HUES48 (cell line): ENCODE data around the gene PODNL1.

Experiments used
- H3K27ac ChIP-seq: one replicate; pipeline ENCODE4 v1.7.0; 2013; ENCODE audit warnings: low read depth, low read length, inconsistent platforms
- H3K27me3 ChIP-seq: 2 replicates; pipeline ENCODE4 v1.6.1; 2013; ENCODE audit warnings: mild to moderate bottlenecking, low read length; ENCODE audit not compliant: control insufficient read depth, insufficient read depth
- H3K36me3 ChIP-seq: 2 replicates; pipeline ENCODE4 v1.6.1; 2013; ENCODE audit warnings: low read length; ENCODE audit not compliant: control insufficient read depth, insufficient read depth
- H3K4me1 ChIP-seq: 2 replicates; pipeline ENCODE4 v1.6.1; 2013; ENCODE audit warnings: mild to moderate bottlenecking, low read length; ENCODE audit not compliant: control insufficient read depth, insufficient read depth
- H3K4me3 ChIP-seq: 2 replicates; pipeline ENCODE4 v1.5.1; 2013; ENCODE audit warnings: mild to moderate bottlenecking, low read depth, low read length
- H3K9ac ChIP-seq: 2 replicates; pipeline ENCODE4 v1.6.1; 2013; ENCODE audit warnings: mild to moderate bottlenecking, low read depth, low read length, moderate library complexity
- H3K9me3 ChIP-seq: 2 replicates; pipeline ENCODE4 v1.6.1; 2013; ENCODE audit warnings: low read length; ENCODE audit not compliant: control insufficient read depth, insufficient read depth

PODNL1 gene

GRCh38 chr19:13955662-13956364 lies 17.6 kb upstream of the PODNL1 start:
- peaks cover 69% of the 10 kb centered on the region for H3K36me3 ChIP-seq
- no peaks in the 10 kb centered on the region for H3K9me3 ChIP-seq
- H3K27ac ChIP-seq, result no peak overlapping the region
- H3K27me3 ChIP-seq, result no peaks in the 10 kb centered on the region
- peaks cover 4% of the 10 kb centered on the region; the same call in 1 of the 2 replicates for H3K4me1 ChIP-seq
- H3K9ac ChIP-seq, result no peak overlapping the region
- no peak overlapping the region for H3K4me3 ChIP-seq

GRCh38 chr19:13954185-13954584 lies 16.0 kb upstream of the PODNL1 start:
- Histone ChIP-seq H3K9ac (no peak overlapping the region), H3K4me3 (no peak overlapping the region), H3K9me3 (no peaks in the 10 kb centered on the region), H3K36me3 (peaks cover 52% of the 10 kb centered on the region), H3K4me1 (peaks cover 4% of the 10 kb centered on the region; the same call in 1 of the 2 replicates), H3K27ac (no peak overlapping the region), H3K27me3 (no peaks in the 10 kb centered on the region)

- peak overlapping the region; percentile 65 for H3K27ac ChIP-seq
- H3K9me3 ChIP-seq, result no peaks in the 10 kb centered on the region
- peak overlapping the region; percentile 77 for H3K4me3 ChIP-seq
- peaks cover 42% of the 10 kb centered on the region for H3K36me3 ChIP-seq
- no peaks in the 10 kb centered on the region for H3K27me3 ChIP-seq
- H3K4me1 ChIP-seq, result peaks cover 4% of the 10 kb centered on the region; the same call in 1 of the 2 replicates
- H3K9ac ChIP-seq, result peak overlapping the region; percentile 10; the same call in 1 of the 2 replicates
Measured at GRCh38 chr19:13952931-13953531, 14.8 kb upstream of the PODNL1 start.

GRCh38 chr19:13952154-13952930 lies 14.1 kb upstream of the PODNL1 start, which contains the start of gene DCAF15:
DCAF15 (plus strand) TSS chr19:13952509; CDS start chr19:13952513, 4 bp downstream.
- Histone ChIP-seq H3K36me3 (peaks cover 35% of the 10 kb centered on the region), H3K27ac (peak within 1 kb of the TSS; percentile 92), H3K27me3 (no peaks in the 10 kb centered on the region), H3K9ac (peak within 1 kb of the TSS; percentile 86; the same call in 1 of the 2 replicates), H3K4me1 (peaks cover 4% of the 10 kb centered on the region; the same call in 1 of the 2 replicates), H3K9me3 (no peaks in the 10 kb centered on the region), H3K4me3 (peak within 1 kb of the TSS; percentile 77)

GRCh38 chr19:13951799-13952153 lies 13.6 kb upstream of the PODNL1 start:
- Histone ChIP-seq H3K27ac (no peak overlapping the region), H3K4me1 (peaks cover 4% of the 10 kb centered on the region; the same call in 1 of the 2 replicates), H3K9me3 (no peaks in the 10 kb centered on the region), H3K27me3 (no peaks in the 10 kb centered on the region), H3K9ac (no peak overlapping the region), H3K4me3 (peak overlapping the region; percentile 55), H3K36me3 (peaks cover 30% of the 10 kb centered on the region)

GRCh38 chr19:13951043-13951442 lies 12.8 kb upstream of the PODNL1 start:
- Histone ChIP-seq H3K27ac (no peak overlapping the region), H3K9ac (no peak overlapping the region), H3K9me3 (no peaks in the 10 kb centered on the region), H3K4me3 (no peak overlapping the region), H3K36me3 (peaks cover 22% of the 10 kb centered on the region), H3K4me1 (peaks cover 4% of the 10 kb centered on the region; the same call in 1 of the 2 replicates), H3K27me3 (no peaks in the 10 kb centered on the region)

GRCh38 chr19:13946414-13946813 lies 8.2 kb upstream of the PODNL1 start:
- Histone ChIP-seq H3K27me3 (no peaks in the 10 kb centered on the region), H3K27ac (no peak overlapping the region), H3K4me3 (no peak overlapping the region), H3K4me1 (no peaks in the 10 kb centered on the region), H3K9ac (no peak overlapping the region), H3K9me3 (no peaks in the 10 kb centered on the region), H3K36me3 (no peaks in the 10 kb centered on the region)

- H3K27ac ChIP-seq, result no peak overlapping the region
- H3K9ac ChIP-seq, result no peak overlapping the region
- no peaks in the 10 kb centered on the region for H3K9me3 ChIP-seq
- no peak overlapping the region for H3K4me3 ChIP-seq
- H3K27me3 ChIP-seq, result no peaks in the 10 kb centered on the region
- 0 out of 2 replicates have a peak, but pooled peaks cover 3% of the 10 kb centered on the region for H3K4me1 ChIP-seq
- no peaks in the 10 kb centered on the region for H3K36me3 ChIP-seq
Measured at GRCh38 chr19:13942023-13942684, 3.9 kb upstream of the PODNL1 start.

GRCh38 chr19:13937479-13938300 lies 527 bp downstream of the PODNL1 start:
- Histone ChIP-seq H3K4me3 (no peak overlapping the region), H3K36me3 (no peaks in the 10 kb centered on the region), H3K9me3 (no peaks in the 10 kb centered on the region), H3K4me1 (peaks cover 8% of the 10 kb centered on the region; the same call in 1 of the 2 replicates), H3K27me3 (no peaks in the 10 kb centered on the region), H3K27ac (no peak overlapping the region), H3K9ac (no peak overlapping the region)
